Prostate gland (tissue), 2 donors: ENCODE results near the gene ARMC2. TPM values are rescaled to one million over a fixed set of nuclear protein-coding genes. Genes with fewer than 3 reads are reported as not detected.

Source experiments
- DNase-seq: peaks from one replicate; pipeline ENCODE4 v3.0.0-alpha.2; 2019; ENCODE audit warnings: low spot score
- H3K27ac ChIP-seq, 2 donors: fragments of 200-600 bp; sonication (generic); 2 replicates each; pipeline ENCODE4 v1.5.1; 2017 to 2019
- H3K27me3 ChIP-seq: fragments of 200-600 bp; sonication (generic); replicated peaks from 2 replicates; pipeline ENCODE4 v1.5.1; 2019; ENCODE audit not compliant: insufficient read depth
- H3K36me3 ChIP-seq, 2 donors: fragments of 200-600 bp; sonication (generic); 1 replicate in 1 of 2; 2 replicates in 1 of 2; pipeline versions ENCODE4 v1.5.1 to v1.8.1; 2017 to 2019
- H3K4me1 ChIP-seq: fragments of 200-600 bp; sonication (generic); replicated peaks from 2 replicates; pipeline ENCODE4 v1.5.1; 2019
- H3K4me3 ChIP-seq, 2 donors: fragments of 200-600 bp; sonication (generic); 2 replicates each; pipeline ENCODE4 v1.5.1; 2017 to 2019
- H3K9me3 ChIP-seq: fragments of 200-600 bp; sonication (generic); 2 replicates; pipeline ENCODE4 v1.5.1; 2017
- CTCF ChIP-seq, 4 experiments: fragments of 200-600 bp in 2 of 4; fragments of 450-650 bp in 2 of 4; sonication (generic) in 2 of 4; IDR thresholded peaks; 1 replicate in 3 of 4; 2 replicates in 1 of 4; pipeline ENCODE4 v1.5.1; 2016 to 2019; ENCODE audit warnings: antibody characterized with exemption in 4 of 4, mild to moderate bottlenecking in 2 of 4, moderate library complexity in 2 of 4
- POLR2A ChIP-seq: fragments of 450-650 bp; IDR thresholded peaks from one replicate; pipeline ENCODE4 v1.6.1; 2016; ENCODE audit warnings: antibody characterized with exemption, mild to moderate bottlenecking
- POLR2AphosphoS5 ChIP-seq: sonication (generic); formaldehyde crosslinking; IDR thresholded peaks from one replicate; pipeline ENCODE4 v1.6.1; 2017; ENCODE audit warnings: antibody characterized with exemption
- WGBS: methylation state at CpG from one replicate; pipeline ENCODE4 v1.1.5; 2018; 5-methylcytosine and 5-hydroxymethylcytosine counted together
- intact Hi-C: fragments of 100-400 bp; cut with DNase I; formaldehyde crosslinking; loops from one replicate; pipeline ENCODE4 v1.14.2; 2022
- total RNA-seq, 2 donors: library from RNA; depleted of rRNA; stranded (reverse); fragments of >200 nt; gene quantifications; one replicate each; pipeline ENCODE4 v1.1.0, GENCODE V29; 2016

Gene ARMC2
- total RNA-seq, 2 donors from 2014 or later: 2.0 to 8.4 TPM

GRCh38 chr6:108897371-108897770 is 49.1 kb downstream of the ARMC2 start:
- Histone ChIP-seq H3K27ac (no peak overlapping the region), H3K36me3 (no peaks in the 10 kb centered on the region), H3K4me1 (no peaks in the 10 kb centered on the region), H3K9me3 (no peaks in the 10 kb centered on the region), H3K4me3 (no peak overlapping the region), H3K27me3 (no peaks in the 10 kb centered on the region)
- intact Hi-C loops: loop anchor here (10.0 kb wide), 1 partner anchor 63 kb away; no protein-coding TSS in a partner anchor
- TF ChIP-seq POLR2AphosphoS5 (no peak), CTCF (IDR thresholded peaks at IDR 0.05) (no peak), POLR2A (no peak)
- WGBS: 47% methylated on average over 1 of the region's 1 CpG
- no peak for DNase-seq

- H3K27ac ChIP-seq: no peak overlapping the region
- DNase-seq: no peak
- no peaks in the 10 kb centered on the region for H3K9me3 ChIP-seq
- TF ChIP-seq CTCF (IDR thresholded peaks at IDR 0.05) (no peak), POLR2AphosphoS5 (no peak), POLR2A (no peak)
- H3K27me3 ChIP-seq: no peaks in the 10 kb centered on the region
- no peak overlapping the region for H3K4me3 ChIP-seq
- no peaks in the 10 kb centered on the region for H3K4me1 ChIP-seq
- H3K36me3 ChIP-seq: no peaks in the 10 kb centered on the region
- intact Hi-C loops: no loop called here
Observed at GRCh38 chr6:108902382-108902792, 54.2 kb downstream of the ARMC2 start.

DNA sequence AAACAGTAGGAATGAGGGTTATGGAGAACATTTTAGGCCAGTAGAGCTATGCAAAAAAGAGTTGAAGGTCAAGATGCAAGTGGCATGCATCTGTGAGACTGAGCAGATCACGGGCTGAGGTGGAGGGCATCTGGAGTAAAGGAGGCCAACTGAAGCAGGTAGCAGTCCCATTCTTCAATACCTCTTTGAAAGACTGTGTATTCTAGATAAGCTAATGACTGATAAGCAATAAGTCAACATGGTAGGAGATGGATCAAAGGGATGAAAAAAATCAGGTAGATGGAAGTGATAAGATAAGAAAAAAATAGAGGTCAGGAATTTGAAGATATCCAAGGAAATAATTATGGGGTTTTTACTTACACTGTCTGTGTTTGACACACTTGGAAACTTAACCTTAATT is 55.6 kb downstream of the ARMC2 start:
- no peak overlapping the region for H3K4me3 ChIP-seq
- no peak overlapping the region for H3K27ac ChIP-seq
- H3K27me3 ChIP-seq: no peaks in the 10 kb centered on the region
- no peaks in the 10 kb centered on the region for H3K9me3 ChIP-seq
- intact Hi-C loops: no loop called here
- no peak for DNase-seq
- no peaks in the 10 kb centered on the region for H3K4me1 ChIP-seq
- 88% methylated on average over 1 of the region's 1 CpG for WGBS
- TF ChIP-seq CTCF (IDR thresholded peaks at IDR 0.05) (no peak), POLR2AphosphoS5 (no peak), POLR2A (no peak)
- H3K36me3 ChIP-seq: no peaks in the 10 kb centered on the region

- H3K9me3 ChIP-seq: no peaks in the 10 kb centered on the region
- DNase-seq: no peak
- no peak overlapping the region for H3K4me3 ChIP-seq
- H3K27me3 ChIP-seq: no peaks in the 10 kb centered on the region
- H3K27ac ChIP-seq: no peak overlapping the region
- 60% methylated on average over 3 of the region's 3 CpGs for WGBS
- intact Hi-C loops: no loop called here
- TF ChIP-seq POLR2AphosphoS5 (no peak), POLR2A (no peak), CTCF (IDR thresholded peaks at IDR 0.05) (no peak)
- H3K4me1 ChIP-seq: no peaks in the 10 kb centered on the region
- no peaks in the 10 kb centered on the region for H3K36me3 ChIP-seq
Observed at GRCh38 chr6:108904741-108905140, 56.5 kb downstream of the ARMC2 start.

- intact Hi-C loops: no loop called here
- TF ChIP-seq POLR2AphosphoS5: peak; percentile 25
- peak in 2 of 4 experiments; percentile 14 to 36 for TF ChIP-seq CTCF (IDR thresholded peaks at IDR 0.05)
- TF ChIP-seq POLR2A: no peak
- no peak for DNase-seq
- Histone ChIP-seq H3K4me1 (no peaks in the 10 kb centered on the region), H3K4me3 (no peak overlapping the region), H3K27ac (no peak overlapping the region), H3K27me3 (no peaks in the 10 kb centered on the region), H3K36me3 (no peaks in the 10 kb centered on the region), H3K9me3 (no peaks in the 10 kb centered on the region)
- WGBS: 56% methylated on average over 4 of the region's 4 CpGs
Observed at GRCh38 chr6:108914235-108915022, 66.2 kb downstream of the ARMC2 start.
